ENCODE results near the gene MRPS7. TPM values are rescaled to one million over a fixed set of nuclear protein-coding genes. Genes with fewer than 3 reads are reported as not detected.

MRPS7 gene
- total RNA-seq, 6 donors from 2014 or later = 23.7 to 56.7 (median 36.9) TPM

GRCh38 chr17:75245011-75245410 is 16.7 kb upstream of the MRPS7 start:
- TF ChIP-seq CTCF (IDR thresholded peaks at IDR 0.05) (no peak), POLR2A (IDR thresholded peaks at IDR 0.05) (no peak), POLR2AphosphoS5 (IDR thresholded peaks at IDR 0.05) (no peak), EP300 (IDR thresholded peaks at IDR 0.05) (no peak)
- Histone ChIP-seq H3K27ac (no peak overlapping the region), H3K4me1 (peaks cover 2 to 21% (median 4%) of the 10 kb centered on the region in 4 donors), H3K36me3 (peaks cover 31 to 75% (median 66%) of the 10 kb centered on the region in 4 donors), H3K9me3 (no peaks in the 10 kb centered on the region), H3K4me3 (no peak overlapping the region), H3K27me3 (no peaks in the 10 kb centered on the region)
- no peak for DNase-seq
- ATAC-seq (ENCODE audit: low FRiP score in 2 of 2) = no peak
- WGBS, 2 donors = 85 to 94% methylated on average over 6 of the region's 6 CpGs

GRCh38 chr17:75246404-75246803 is 15.3 kb upstream of the MRPS7 start:
- Histone ChIP-seq H3K27me3 (no peaks in the 10 kb centered on the region), H3K9me3 (no peaks in the 10 kb centered on the region), H3K4me1 (peaks cover 4 to 29% (median 10%) of the 10 kb centered on the region in 4 donors), H3K27ac (no peak overlapping the region), H3K36me3 (peaks cover 18 to 61% (median 52%) of the 10 kb centered on the region in 4 donors), H3K4me3 (no peak overlapping the region)
- no peak for TF ChIP-seq CTCF (IDR thresholded peaks at IDR 0.05)
- TF ChIP-seq POLR2AphosphoS5 (IDR thresholded peaks at IDR 0.05) = no peak
- TF ChIP-seq EP300 (IDR thresholded peaks at IDR 0.05) = no peak
- no peak for TF ChIP-seq POLR2A (IDR thresholded peaks at IDR 0.05)
- no peak for ATAC-seq (ENCODE audit: low FRiP score in 2 of 2)
- DNase-seq = no peak
- 95 to 96% methylated on average over 7 to 12 of the region's 12 CpGs for WGBS, 2 donors

GRCh38 chr17:75249564-75249963 is 12.1 kb upstream of the MRPS7 start:
- ATAC-seq (ENCODE audit: low FRiP score in 2 of 2) (no peak), DNase-seq (no peak)
- H3K27me3 ChIP-seq = no peaks in the 10 kb centered on the region
- H3K4me1 ChIP-seq = peaks cover 4 to 35% (median 10%) of the 10 kb centered on the region in 4 donors
- no peak overlapping the region for H3K4me3 ChIP-seq
- TF ChIP-seq CTCF (IDR thresholded peaks at IDR 0.05) (no peak), POLR2AphosphoS5 (IDR thresholded peaks at IDR 0.05) (no peak), EP300 (IDR thresholded peaks at IDR 0.05) (no peak), POLR2A (IDR thresholded peaks at IDR 0.05) (no peak)
- H3K9me3 ChIP-seq = no peaks in the 10 kb centered on the region
- peak overlapping the region in 2 of 4 donors; percentile 1 to 22 for H3K27ac ChIP-seq
- peaks cover 6 to 30% (median 21%) of the 10 kb centered on the region in 4 donors for H3K36me3 ChIP-seq
- WGBS, 2 donors = 75 to 79% methylated on average over 4 of the region's 4 CpGs

- DNase-seq (no peak), ATAC-seq (ENCODE audit: low FRiP score in 2 of 2) (peak; percentile 53 to 75)
- TF ChIP-seq CTCF (IDR thresholded peaks at IDR 0.05) = no peak
- TF ChIP-seq EP300 (IDR thresholded peaks at IDR 0.05) = no peak
- TF ChIP-seq POLR2A (IDR thresholded peaks at IDR 0.05) = no peak
- H3K4me3 ChIP-seq = peak overlapping the region in 1 of 4 donors; percentile 3
- H3K27ac ChIP-seq = peak overlapping the region in 2 of 4 donors; percentile 1 to 22
- WGBS, 2 donors = 53 to 62% methylated on average over 11 of the region's 11 CpGs
- no peaks in the 10 kb centered on the region for H3K9me3 ChIP-seq
- H3K4me1 ChIP-seq = peaks cover 4 to 34% (median 10%) of the 10 kb centered on the region in 4 donors
- H3K27me3 ChIP-seq = no peaks in the 10 kb centered on the region
- peaks cover 6 to 25% (median 17%) of the 10 kb centered on the region in 4 donors for H3K36me3 ChIP-seq
These were observed 11.6 kb upstream of the MRPS7 start for GRCh38 chr17:75250009-75250471.
